Glutamatergic neuron (in vitro differentiated cells): ENCODE results near the gene TBX1. TPM values are rescaled to one million over a fixed set of nuclear protein-coding genes. Genes with fewer than 3 reads are reported as not detected.

Experiments used
- DNase-seq: peaks from one replicate; pipeline ENCODE4 v3.0.0; 2022
- H3K27ac Mint-ChIP-seq: one replicate; pipeline ENCODE4 v1.8.0; 2020; ENCODE audit warnings: mild to moderate bottlenecking, mixed read lengths, inconsistent platforms; ENCODE audit not compliant: unreplicated experiment
- H3K27me3 Mint-ChIP-seq: one replicate; pipeline ENCODE4 v1.8.0; 2020; ENCODE audit warnings: mild to moderate bottlenecking, moderate library complexity, mixed read lengths, inconsistent platforms; ENCODE audit not compliant: unreplicated experiment
- H3K36me3 Mint-ChIP-seq: one replicate; pipeline ENCODE4 v1.8.0; 2020; ENCODE audit warnings: mild to moderate bottlenecking, mixed read lengths, inconsistent platforms; ENCODE audit not compliant: unreplicated experiment
- H3K4me1 Mint-ChIP-seq: one replicate; pipeline ENCODE4 v1.8.0; 2020; ENCODE audit warnings: mild to moderate bottlenecking, low read depth, mixed read lengths, inconsistent platforms; ENCODE audit not compliant: unreplicated experiment
- H3K4me3 Mint-ChIP-seq: one replicate; pipeline ENCODE4 v1.8.0; 2020; ENCODE audit warnings: mild to moderate bottlenecking, mixed read lengths, inconsistent platforms; ENCODE audit not compliant: unreplicated experiment
- H3K9me3 Mint-ChIP-seq: one replicate; pipeline ENCODE4 v1.8.0; 2020; ENCODE audit warnings: mild to moderate bottlenecking, moderate library complexity, mixed read lengths, inconsistent platforms; ENCODE audit not compliant: unreplicated experiment
- CTCF ChIP-seq: fragments of 200-600 bp; sonication (generic); IDR thresholded peaks from one replicate; pipeline ENCODE4 v1.5.0; 2021; ENCODE audit not compliant: partially characterized antibody, unreplicated experiment
- total RNA-seq: library from RNA; stranded (reverse); fragmentation: NEBNext Ultra II Directional; extraction: Animal tissue kit (Norgen Biotek cat#: 25700); gene quantifications from one replicate; pipeline ENCODE4 v1.2.1, GENCODE V29; 2021; ENCODE audit not compliant: unreplicated experiment

Gene TBX1
- total RNA-seq, 1 donor from 2014 or later = 2.4 TPM

GRCh38 chr22:19756288-19757128 is 4.1 kb upstream of the TBX1 start:
- Mint-ChIP-seq H3K27me3 (peaks cover 49% of the 10 kb centered on the region), H3K27ac (no peak overlapping the region), H3K4me1 (peaks cover 16% of the 10 kb centered on the region), H3K36me3 (peaks cover 6% of the 10 kb centered on the region), H3K4me3 (no peak overlapping the region), H3K9me3 (peaks cover 12% of the 10 kb centered on the region)
- peak; percentile 28 for TF ChIP-seq CTCF
- DNase-seq = no peak

- Mint-ChIP-seq H3K27ac (no peak overlapping the region), H3K4me1 (peaks cover 18% of the 10 kb centered on the region), H3K9me3 (peaks cover 12% of the 10 kb centered on the region), H3K36me3 (peaks cover 6% of the 10 kb centered on the region), H3K27me3 (peaks cover 53% of the 10 kb centered on the region), H3K4me3 (peak overlapping the region; percentile 55)
- no peak for DNase-seq
- TF ChIP-seq CTCF = no peak
Observed at GRCh38 chr22:19757140-19757984, 3.2 kb upstream of the TBX1 start.

GRCh38 chr22:19757985-19758895 is 2.3 kb upstream of the TBX1 start:
- Mint-ChIP-seq H3K27ac (no peak overlapping the region), H3K9me3 (peaks cover 10% of the 10 kb centered on the region), H3K36me3 (peaks cover 6% of the 10 kb centered on the region), H3K27me3 (peaks cover 47% of the 10 kb centered on the region), H3K4me3 (peak overlapping the region; percentile 55), H3K4me1 (peaks cover 15% of the 10 kb centered on the region)
- no peak for DNase-seq
- no peak for TF ChIP-seq CTCF

- peaks cover 13% of the 10 kb centered on the region for H3K4me1 Mint-ChIP-seq
- H3K4me3 Mint-ChIP-seq = no peak overlapping the region
- no peak overlapping the region for H3K27ac Mint-ChIP-seq
- H3K36me3 Mint-ChIP-seq = peaks cover 6% of the 10 kb centered on the region
- TF ChIP-seq CTCF = no peak
- H3K9me3 Mint-ChIP-seq = peaks cover 10% of the 10 kb centered on the region
- DNase-seq = no peak
- peaks cover 40% of the 10 kb centered on the region for H3K27me3 Mint-ChIP-seq
Observed at GRCh38 chr22:19758896-19759426, 1.6 kb upstream of the TBX1 start.
